HG02763 (cell line): ENCODE results near the gene CHST11.

Experiments
- ATAC-seq: cut with Tn5 transposase; IDR thresholded peaks from one replicate; pipeline ENCODE4 v1.9.1; 2021; ENCODE audit warnings: mild to moderate bottlenecking, moderate library complexity; ENCODE audit not compliant: unreplicated experiment

The CHST11 gene

DNA sequence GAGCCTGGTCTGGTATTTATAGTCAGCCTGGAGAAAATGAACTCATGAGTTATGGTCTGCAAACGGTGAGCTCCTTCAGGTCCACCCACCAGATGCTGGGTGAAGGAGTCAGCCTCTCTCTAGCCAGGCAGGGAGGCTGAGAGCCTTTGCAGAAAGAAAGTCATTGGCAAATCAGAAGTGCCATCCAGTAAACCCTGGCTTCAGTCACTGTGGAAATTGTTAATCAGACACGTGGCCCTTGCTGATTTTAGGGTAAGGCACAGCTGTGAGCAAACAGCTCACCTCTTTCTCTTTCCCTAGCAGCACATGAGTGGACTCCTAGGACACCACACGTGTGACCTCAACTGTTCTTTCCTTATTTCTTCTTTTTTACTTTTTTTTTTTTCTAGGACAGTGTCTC, 44.9 kb downstream of the CHST11 start:
- no peak for ATAC-seq

DNA sequence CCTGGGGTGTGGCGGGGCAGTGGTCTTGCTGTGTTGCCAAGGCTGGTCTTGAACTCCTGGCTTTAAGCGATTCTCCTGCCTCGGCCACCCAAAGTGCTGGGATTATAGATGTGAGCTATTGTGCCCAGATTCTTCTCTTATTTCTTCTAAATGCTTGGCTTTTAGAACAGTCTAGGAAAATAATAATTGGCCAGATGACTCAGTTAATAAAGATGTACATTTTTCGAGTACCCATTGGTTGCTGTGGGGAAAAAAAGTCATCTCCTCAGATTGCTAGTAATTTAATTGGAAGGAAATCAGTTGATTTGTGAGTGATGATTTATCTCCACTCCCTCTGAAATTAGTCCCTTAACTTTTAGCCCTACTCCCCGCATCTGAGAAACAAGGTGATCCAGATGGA, 45.5 kb downstream of the CHST11 start:
- no peak for ATAC-seq

DNA sequence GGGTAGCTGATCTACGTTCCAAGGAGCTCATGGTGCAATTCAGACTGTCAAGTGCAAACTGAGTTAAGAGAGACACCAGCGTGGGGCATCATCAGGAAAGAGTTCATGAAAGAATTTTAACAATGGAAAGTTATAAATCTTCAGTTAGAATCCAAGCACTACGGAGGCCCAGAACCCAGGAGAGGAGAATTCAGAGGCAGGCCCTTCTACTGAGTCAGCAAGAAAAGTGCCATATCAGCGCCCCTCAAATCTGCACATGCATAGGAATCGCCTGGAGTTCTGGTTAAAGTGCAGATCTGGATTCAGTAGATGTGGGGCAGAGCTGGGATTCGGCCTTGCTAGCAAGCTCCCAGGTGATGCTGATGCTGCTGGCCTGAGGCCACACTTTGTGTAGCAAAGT, 45.9 kb downstream of the CHST11 start:
- no peak for ATAC-seq

DNA sequence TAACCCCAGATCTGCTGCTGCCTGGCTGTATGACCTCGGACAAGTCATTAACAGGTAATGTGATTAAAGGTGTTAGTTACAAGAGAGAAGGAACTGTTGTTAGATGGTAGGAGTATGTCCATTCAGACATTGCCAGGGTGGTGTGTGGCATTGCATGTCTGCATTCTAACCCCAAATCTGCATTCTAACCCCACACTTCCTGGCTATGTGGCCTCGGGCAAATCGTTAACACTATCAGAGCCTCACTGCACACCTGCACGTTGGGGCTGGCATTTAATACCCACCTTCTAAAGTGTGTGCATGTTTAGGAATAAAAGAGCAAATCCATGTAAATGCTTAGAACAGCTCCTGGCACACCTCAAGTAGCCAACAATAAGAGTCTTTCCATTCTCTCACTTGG, 46.4 kb downstream of the CHST11 start:
- ATAC-seq, result no peak

DNA sequence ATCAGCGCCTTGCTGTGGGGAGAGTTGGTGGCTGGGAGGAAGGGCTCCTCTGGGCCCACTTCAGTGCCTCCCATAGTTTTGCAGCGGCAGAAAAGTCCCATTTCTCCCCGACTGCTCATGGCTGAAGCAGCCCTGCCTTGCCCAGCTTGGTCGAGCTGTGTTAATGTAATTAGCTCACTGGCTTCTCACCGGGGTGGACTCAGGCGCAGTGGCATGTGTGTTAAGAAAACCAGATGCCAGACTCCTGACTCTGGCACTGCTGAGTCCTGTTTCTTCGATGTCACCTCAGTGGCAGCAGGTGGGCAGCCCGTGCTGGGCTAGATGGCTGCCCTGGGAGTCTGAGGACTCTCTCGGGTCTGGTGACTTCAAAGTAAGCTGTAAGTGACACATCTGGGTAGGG, 47.4 kb downstream of the CHST11 start:
- no peak for ATAC-seq

DNA sequence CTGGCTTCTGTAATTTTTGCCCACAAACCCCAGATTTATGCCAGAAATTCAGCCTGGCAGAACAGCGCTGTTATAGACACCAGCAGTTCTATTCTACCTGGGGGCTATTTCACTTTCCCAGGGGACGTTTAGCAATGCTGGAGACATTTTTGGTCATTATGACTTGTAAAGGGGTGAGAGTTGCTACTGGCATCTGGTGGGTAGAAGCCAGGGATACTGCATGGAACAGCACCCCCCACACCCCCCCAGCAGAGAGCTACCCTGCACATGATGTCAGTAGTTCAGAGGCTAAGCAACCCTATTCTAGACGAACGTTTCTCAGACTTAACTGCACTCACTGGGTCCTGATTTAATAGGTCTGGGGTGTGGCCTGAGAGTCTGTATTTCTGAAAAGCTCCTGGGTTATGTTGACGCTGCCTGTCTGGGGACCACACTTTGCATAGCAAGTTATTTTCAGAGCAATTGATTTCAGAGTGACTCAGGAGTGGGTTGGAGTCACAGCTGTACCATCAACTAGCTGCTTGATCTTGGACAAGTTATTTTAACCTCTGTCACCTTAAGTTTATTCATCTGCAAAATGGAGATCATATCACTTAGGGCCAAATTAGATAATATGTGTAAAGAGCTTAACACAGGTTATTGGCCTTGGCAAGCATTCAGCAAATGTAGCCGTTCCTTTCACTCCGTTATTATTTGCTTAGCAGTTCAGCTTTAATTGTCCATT, 48.5 kb downstream of the CHST11 start:
- peak; percentile 81 for ATAC-seq

DNA sequence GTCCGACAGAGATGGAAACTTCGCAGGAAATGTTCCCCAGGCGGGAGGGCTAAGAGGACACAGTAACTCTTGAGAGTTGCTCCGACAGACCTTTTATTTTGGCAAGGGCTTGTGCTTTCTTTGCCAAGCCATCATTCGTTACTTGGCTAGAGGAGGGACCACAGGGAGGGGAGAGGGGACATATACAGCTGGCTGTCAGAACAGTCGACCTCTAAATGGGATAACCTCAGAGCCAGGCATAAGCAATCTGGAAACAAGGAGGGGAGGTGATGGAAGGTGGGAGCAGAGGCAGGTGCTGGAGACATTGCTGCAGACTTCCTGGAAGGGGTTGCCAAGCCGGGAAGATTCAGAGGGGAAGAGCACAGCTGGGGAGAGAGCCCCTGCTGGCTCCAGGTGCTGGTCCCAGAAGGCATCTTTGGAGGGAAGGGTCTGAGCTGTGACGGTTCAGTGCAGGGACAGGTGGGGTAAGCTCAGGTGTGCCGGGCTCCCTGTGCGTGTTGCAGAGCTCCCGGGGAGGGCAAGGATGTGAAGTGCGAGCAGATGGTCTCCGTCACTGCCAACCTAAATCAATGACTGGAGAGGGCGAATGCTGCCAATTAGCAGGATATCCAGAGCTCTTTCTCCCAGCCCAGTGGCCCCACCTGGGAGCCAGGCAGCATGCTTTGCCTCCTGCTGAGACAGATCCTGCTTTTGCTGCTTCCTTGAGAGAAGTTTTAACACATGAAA, 50.1 kb downstream of the CHST11 start:
- no peak for ATAC-seq

DNA sequence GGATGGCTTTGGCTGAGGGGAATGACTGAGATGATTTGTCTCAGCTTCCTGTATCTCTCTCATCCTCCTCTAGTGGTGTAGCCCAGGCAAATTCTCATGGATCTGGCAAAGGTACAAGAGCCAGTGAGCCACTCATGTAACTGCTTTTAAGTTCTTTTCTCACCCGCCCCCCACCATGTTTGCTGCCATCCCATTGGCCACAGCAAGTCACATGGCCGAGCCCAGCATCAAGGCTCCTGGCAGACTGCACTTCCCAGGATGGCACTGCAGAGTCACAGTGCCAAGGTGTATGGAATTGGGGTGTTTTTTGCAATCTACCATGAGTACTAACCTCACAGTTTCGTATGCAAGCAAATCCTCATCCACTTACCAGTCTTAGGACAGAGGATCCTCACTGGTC, 50.9 kb downstream of the CHST11 start:
- ATAC-seq, result no peak

DNA sequence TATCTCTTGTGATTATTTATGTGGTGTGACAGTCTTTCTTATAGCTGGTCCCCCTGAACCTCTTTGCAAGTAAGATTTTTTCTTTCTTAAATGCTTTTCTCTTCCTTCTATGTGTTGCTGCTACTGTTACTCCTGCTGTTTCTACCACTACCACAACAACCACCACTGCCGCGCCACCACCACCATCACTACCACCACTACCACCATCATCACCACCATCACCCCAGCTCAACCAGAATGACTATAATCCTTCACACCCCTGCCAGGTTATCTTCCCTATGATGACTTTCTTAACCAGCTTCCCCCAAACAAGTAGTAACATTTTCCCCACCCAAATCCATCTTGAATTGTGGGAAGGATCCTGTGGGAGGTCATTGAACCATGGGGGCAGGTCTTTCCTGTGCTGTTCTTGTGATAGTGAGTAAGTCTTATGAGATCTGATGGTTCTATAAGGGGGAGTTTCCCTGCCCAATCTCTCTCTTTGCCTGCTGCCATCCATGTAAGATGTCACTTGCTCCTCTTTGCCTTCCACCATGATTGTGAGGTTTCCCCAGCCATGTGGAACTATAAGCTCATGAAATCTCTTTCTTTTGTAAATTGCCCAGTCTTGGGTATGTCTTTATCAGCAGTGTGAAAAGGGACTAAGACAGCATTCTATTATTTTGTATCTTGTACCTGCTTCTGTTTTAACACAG, 52.2 kb downstream of the CHST11 start:
- no peak for ATAC-seq

DNA sequence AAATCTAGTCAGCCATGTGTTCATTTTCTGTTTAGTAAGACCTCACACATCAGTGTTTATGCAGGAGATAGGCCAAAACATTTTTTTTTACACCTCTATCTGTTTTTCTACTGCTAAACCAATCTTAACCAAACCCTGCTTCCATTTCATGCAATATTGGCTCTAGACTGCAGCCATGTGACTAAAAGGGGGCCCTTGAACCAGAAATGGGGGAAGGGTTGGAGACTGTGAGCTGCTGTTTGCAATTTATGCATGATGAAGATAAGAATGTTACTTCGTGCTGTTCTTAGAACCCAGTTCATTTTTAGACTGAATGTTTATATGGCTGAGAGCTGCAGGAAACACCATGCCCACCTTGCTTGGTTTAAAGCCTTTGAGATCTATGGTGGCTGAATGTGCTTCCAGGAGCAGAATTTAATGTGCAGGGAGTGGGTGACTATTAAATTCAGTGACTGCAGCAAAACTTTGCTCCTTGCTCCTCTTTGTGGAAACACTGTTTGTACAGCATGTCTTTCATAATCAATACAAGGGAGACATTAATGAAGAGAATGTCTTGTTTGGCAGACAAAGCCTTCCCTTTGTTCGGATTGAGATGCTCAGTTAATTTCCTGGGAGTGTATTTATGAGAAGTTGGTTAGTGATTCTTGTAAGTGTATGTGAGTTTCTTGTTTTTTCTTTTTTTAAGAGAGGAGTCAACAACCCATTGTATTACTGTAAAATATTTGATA, 53.6 kb downstream of the CHST11 start:
- no peak for ATAC-seq

DNA sequence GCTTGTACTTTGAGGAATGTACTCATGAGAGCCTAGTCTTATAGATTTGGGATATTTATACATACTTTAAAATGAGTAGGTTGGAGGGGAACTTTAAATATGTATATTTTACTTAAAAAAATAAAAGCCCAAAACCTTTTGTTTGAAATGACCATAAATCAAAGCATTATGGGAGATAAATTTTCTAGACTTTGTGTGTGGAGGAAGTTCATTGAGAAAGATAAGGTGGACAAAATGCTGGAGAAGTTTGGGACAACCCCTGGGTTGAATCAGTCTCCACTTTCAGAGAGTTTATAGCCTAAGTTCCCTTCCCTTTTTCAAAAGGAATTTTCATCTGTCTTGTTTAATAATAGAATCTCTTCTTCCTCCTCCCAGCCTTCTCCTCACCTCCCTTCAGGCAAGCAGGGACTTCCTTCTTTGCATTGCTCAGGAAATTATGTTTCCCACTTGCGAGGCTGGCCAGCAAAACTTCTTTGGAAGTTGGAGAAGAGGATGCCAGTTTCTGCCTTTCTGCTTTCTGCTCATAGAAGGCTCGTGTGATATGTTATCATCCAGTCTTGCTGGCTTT, 54.2 kb downstream of the CHST11 start:
- no peak for ATAC-seq

DNA sequence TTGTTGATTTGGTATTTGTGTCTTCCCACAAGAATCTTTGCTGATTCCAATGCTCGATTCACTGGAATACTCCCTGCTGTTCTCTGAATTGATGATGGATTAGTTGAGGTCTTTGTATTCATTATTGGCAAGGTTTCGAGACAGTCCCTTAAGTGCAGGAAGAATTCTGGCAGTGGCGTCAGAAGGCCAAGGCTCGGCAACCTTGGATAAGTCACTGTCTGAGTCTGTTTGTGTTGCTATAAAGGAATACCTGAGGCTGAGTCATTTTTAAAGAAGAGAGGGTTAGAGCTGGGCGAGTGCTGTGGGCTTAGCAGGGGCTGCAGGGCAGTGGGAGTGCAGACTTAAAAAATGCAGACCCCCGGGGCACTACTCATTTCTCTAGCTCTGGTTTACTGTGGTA, 56.9 kb downstream of the CHST11 start:
- no peak for ATAC-seq

DNA sequence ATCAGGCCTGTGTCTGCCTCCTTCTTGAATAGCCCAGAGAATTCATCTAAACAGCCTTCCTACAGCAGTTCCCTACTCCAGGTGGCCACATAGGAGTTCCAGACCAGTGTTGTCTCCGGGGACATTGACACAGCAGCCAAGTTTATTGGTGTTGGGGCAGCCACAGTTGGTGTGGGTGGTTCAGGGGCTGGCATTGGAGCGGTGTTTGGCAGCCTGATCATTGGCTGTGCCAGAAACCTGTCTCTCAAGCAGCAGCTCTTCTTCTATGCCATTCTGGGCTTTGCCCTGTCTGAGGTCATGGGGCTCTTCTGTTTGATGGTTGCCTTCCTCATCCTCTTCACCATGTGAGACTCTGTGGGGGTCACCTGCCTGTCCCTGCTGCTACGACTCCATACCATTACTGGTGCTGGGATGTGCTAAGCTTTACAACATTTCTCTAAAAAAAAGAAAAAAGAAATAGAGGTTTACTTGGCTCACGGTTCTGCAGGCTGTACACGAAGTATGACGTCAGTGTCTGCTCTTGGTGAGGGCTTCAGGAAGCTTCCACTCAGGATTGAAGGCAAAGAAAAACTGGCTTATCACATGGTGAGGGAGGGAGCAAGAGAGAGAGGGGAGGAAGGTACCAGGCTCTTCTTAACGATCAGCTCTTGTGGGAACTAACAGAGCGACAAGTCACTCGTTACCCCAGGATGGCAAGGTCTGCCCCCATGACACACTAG, 57.5 kb downstream of the CHST11 start:
- ATAC-seq, result no peak

DNA sequence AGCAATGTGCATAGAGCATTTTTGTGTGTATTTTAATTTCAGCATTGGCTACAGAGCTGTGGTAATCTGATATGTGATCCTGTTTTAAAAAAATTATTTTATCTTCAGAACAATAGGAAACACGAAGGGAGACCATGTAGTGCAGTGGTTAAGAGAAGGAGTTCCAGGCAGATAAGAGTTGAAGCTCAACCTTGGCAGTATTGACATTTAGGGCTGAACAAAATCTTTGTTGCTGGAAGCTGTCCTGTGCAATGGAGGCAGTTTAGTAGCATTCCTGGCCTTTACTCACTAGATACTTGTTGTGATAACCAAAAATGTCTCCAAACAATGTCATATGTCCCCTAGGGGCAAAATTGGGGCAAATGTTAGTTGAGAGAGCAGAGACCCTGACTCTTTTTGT, 59.2 kb downstream of the CHST11 start:
- no peak for ATAC-seq

DNA sequence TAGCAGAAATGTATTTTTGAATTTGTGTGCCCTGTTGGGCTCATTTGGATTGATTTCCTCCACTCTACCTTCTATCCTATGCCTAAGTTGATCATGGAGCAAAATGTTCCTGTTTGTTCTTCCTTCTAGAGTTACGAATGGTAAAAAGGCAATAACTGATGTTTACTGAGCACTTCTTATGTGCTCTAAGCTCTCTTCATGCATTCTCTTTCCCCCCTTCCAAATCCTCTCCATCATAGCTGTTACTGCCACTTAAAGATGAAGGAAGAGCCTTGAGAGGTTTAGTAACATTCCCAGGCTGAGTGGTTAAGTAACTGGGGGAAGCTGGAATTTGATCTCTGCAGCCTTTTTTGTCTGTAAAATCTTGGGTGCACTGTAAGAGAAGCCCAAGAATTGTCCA, 60.1 kb downstream of the CHST11 start:
- ATAC-seq, result no peak

DNA sequence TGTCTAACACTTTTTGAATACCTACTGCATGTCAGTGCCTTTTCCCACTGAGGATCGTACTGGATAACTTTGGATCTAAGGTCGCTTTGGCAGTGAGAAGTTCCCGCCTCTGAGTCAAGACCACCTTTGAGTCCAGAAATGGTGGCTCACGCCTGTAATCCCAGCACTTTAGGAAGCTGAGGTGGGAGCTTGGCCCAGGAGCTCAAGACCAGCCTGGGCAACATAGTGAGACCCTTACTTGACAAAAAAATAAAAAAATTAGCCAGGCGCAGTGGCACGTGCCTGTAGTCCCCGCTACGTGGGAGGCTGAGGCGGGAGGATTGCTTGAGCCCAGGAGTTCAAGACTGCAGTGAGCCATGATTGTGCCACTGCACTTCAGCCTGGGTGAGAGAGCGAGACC, 61.1 kb downstream of the CHST11 start:
- no peak for ATAC-seq

DNA sequence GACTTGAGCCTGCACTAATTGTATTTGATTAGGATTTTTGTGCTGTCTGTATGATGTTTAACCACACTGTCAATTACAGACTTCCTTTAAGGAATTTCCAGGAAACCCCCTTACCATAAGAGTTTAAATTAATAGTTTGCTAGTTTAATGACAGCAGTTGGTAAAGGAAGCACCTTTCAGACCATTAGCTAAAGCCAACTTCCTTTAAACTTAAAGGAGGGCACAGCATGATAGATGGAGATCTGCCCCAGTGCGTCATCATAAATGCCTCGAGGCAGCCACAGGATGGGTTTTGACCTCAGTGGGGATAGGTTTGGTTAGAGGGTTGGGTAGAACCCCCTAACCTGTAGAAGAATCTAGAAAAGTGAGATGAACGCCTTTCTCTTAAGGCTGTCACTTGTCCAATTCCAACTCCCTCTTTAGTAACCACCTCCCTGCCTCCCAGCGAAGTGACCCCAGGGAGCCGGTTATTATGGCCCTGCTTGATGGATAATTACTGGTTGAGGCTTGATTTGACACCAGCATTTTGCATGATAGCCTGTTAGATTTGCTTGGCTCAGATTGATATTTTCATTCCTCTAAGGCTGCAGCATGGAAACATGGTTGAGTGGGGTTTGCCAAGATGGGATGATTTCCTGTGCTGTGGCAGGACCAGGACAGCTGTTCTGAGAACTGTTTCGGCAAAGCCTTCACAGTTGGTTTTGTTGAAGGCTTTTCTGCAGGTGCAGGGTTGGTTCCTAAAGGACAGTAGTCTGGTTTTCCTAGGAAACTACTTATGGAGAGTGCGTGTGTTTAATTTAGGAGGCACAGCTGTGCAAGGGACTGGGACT, 62.7 kb downstream of the CHST11 start:
- ATAC-seq, result no peak

DNA sequence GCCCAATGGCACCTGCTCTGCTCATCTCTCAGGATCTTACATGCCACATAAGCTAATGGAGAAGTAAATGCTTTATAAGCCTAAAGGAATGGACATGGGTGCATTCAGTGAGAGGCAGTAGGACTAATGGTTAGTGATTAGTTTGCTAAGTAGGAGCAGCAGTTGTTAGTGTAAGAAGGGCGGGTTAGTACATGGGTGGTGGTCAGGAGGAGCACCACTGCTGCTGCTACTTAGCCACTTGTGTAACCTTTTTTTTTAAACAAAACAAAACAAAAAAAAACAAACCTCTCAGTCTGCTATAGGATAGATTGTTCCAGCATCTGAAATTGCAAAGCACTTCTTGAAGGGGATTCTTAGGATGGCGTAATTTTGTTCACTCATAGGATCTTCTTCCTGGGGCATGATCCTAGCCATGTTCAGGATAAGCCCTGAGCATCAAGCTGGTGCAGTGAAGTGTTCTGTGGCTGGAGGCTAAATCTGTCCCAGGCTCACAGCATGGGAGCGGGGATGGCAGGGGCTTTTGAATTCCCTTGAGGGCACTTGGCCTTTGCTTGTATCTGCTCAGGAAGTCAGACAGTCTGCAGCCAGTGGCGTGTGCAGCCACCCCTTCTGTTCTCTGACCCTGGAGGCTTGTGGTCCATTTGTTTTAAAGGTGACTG, 63.6 kb downstream of the CHST11 start:
- ATAC-seq, result peak; percentile 56

DNA sequence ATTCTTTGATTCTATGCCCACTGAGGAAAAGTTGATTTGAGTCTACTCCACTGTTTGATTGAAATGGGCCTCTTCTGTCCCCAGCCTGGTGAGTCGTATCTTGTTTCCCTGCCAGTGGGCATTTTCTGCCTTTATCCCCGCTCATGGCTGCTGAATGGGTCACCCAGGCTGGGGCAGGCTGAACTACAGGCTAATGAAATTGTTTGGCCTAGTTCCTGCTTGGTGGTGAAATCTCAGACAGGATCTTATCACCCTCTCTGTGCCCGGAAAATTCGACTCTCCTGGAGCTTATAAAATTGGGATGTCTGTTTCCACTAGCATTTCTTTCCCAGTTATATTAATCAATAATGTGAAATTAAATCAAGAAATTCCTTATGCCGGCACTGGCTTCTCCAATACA, 65.0 kb downstream of the CHST11 start:
- ATAC-seq, result no peak
